ENCODE measurements around the gene BANP.
"Not testable (repeated sequence)": the region's sequence is repeated elsewhere in the genome, so short reads cannot be mapped to it uniquely, and the experiment has no call there.

Gene BANP

DNA sequence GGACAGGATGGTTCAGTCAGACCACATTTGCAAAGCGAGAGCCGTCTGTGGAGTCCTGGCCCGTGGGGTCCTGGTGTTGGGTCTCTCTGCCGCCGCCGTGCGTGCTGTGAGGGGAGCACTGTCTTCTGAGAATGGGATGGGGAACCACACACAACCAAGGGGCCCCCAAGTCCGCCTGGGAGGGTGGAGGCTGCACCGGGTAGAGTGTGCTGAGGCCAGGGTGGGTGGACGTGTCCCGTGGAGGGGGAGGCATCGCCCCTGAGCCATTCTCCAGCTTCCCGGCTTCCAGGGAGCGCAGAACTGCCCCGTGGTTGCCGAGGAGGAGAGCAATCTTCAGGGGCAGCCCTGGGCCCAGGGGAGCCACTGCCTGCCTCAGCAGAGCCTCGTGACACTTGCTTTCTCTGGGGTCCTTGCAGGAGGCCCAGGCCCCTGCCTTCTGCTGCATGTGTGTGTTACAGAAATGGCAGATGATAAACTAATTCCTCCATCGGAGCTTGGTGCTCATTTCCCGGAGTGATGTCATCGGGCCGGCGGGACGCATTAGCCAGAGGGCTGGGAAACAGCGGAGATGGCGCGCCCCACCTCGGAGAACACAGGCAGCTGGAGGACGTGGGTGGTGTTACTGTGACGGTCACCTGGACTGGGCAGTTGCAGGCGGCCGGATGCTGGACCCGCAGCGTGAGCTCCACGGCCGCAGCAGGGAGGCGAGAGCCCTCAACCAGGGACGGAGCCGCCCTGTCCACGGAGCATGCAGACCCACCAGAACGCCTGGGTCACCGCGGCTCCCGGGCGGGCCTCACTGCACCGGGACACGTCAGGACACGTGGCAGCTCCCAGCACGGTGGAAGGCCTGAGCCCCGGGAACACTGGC, 168.9 kb downstream of the BANP start:
- H3K4me3 ChIP-seq; DNase-seq (ENCODE audit: low spot score): not testable (repeated sequence)
- H3K27ac ChIP-seq, result peak overlapping the region in 1 of 2 donors; percentile 60

DNA sequence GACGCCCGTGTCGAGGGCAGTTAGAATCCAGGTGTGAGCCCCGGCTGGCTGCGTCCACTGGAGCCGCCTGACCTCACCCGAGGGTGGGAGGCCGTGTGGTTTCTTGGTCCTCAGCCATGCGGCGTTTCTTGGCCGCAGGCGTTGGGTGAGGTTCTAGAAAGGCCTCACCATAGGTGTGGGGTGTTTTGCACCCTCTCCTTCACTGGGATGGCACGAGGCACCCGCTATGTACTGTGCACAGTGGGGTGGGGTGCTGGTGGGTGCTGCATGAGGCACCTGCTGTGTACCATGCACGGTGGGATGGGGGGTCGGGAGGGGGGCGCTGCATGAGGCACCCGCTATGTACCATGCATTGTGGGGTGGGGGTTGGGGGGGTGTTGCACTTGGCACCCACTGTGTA, 169.6 kb downstream of the BANP start:
- Histone ChIP-seq H3K4me3 (no peak overlapping the region), H3K27ac (no peak overlapping the region)
- DNase-seq (ENCODE audit: low spot score), result no peak
- TF ChIP-seq CTCF (IDR thresholded peaks at IDR 0.05), result no peak

DNA sequence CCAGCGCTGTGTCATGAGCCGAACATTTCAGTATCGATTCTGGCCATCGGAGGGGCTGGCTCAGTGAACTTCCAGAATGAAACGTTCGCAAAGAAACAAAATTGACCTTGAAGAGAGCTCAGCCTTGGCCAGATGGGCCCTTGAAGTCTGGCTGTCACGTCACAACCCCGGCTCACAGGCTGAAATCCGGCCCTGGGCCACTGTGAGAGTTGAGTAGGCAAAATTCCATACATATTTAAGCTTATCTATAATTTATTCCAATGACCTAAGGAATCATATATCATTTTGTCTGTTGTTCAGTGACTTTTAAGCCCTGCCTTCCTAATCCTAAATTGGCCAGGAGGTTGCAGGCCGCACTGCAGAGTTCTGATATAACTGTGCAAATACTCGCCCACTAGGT, 170.2 kb downstream of the BANP start:
- H3K27ac ChIP-seq; DNase-seq (ENCODE audit: low spot score): not testable (repeated sequence)

DNA sequence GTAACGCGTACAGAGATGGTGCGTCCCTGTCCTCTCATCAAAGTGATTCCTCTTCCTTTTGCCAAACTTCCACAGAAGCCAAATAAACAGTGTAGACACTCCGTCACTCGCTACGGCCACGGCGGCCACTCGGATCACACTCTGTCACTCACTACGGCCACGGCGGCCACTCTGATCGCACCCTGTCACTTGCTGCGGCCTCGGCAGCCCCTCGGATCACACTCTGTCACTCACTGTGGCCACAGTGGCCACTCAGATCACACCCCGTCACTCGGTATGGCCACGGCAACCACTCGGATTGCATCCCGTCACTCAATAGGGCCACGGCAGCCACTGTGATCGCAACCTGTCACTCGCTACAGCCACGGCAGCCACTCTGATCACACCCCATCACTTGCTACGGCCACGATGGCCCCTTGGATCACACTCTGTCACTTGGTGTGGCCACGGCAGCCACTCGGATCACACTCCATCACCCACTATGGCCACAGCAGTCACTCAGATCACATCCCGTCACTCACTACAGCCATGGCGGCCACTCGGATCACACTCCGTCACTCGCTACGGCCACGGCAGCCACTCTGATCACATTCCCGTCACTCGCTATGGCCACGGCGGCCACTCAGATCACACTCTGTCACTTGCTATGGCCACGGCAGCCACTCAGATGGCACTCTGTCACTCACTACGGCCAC, 170.8 kb downstream of the BANP start:
- TF ChIP-seq CTCF (IDR thresholded peaks at IDR 0.05), result no peak
- Histone ChIP-seq H3K27ac (no peak overlapping the region), H3K4me3 (no peak overlapping the region)
- no peak for DNase-seq (ENCODE audit: low spot score)

More for the DNA sequence above, 170.2 kb downstream of the BANP start:
- H3K4me3 ChIP-seq, result not testable (repeated sequence)

Measured in coronary artery (tissue), 2 donors.